IPS-18c (cell line): Measurements from ENCODE around the gene PCDH9.
"Not testable (repeated sequence)": the region's sequence is repeated elsewhere in the genome, so short reads cannot be mapped to it uniquely, and the experiment has no call there.

ENCODE experiments used
- H3K4me3 ChIP-seq: 2 replicates; pipeline ENCODE4 v1.7.0; 2013; ENCODE audit warnings: low read depth, mild to moderate bottlenecking, low read length, moderate library complexity; ENCODE audit not compliant: insufficient read depth
- H3K9me3 ChIP-seq: one replicate; pipeline ENCODE4 v1.6.1; 2013; ENCODE audit warnings: mild to moderate bottlenecking, low read length, moderate library complexity; ENCODE audit not compliant: control insufficient read depth, insufficient read depth

PCDH9 gene

GRCh38 chr13:66895320-66895719, 334.8 kb downstream of the PCDH9 start:
- Histone ChIP-seq H3K4me3 (no peak overlapping the region), H3K9me3 (no peaks in the 10 kb centered on the region)

DNA sequence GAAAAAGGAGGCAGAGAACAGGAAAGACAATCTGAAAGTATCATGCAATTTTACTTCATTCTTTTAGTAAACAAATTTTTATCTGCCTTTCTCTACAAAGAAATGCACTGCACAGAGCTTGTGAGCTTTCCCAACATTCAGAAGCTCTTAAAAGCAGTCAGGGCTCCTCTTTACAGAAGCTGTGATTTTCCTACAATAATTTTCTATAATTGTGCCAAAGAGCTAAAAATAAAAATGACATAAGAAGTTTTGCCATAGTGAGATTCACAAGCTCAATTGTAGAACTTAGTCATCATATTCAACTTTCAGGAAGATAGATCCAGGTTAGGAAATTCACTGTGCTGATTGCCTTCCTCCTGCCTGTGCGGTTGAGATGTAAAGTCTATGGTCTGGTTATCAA, 341.4 kb downstream of the PCDH9 start:
- no peaks in the 10 kb centered on the region for H3K9me3 ChIP-seq
- H3K4me3 ChIP-seq: no peak overlapping the region

- no peak overlapping the region for H3K4me3 ChIP-seq
- no peaks in the 10 kb centered on the region for H3K9me3 ChIP-seq
Observed at GRCh38 chr13:66887088-66887487, 343.0 kb downstream of the PCDH9 start.

DNA sequence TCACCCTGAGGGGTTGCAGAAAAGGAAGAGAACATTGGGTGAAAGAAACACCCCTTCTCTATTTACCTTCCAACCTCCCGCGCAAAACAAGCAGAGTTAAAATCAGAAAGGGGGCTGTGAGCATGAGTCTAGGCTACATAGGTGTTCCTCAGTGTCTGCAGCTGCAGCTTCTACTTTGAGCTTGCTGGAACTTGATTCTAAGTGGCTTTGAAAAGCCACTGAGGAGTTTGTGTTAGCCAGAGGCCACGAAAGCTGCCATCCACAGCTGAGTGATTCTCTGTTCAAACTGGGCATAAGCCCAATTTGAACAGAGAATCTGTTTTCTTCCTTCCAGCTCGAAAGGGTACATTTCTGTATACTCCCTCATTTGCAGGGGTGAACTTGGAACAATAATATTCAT, 343.9 kb downstream of the PCDH9 start:
- Histone ChIP-seq H3K4me3 (no peak overlapping the region), H3K9me3 (no peaks in the 10 kb centered on the region)

- not testable (repeated sequence) for H3K4me3 ChIP-seq, H3K9me3 ChIP-seq
Observed at GRCh38 chr13:66881170-66881569, 349.0 kb downstream of the PCDH9 start.

- Histone ChIP-seq H3K9me3 (no peaks in the 10 kb centered on the region), H3K4me3 (no peak overlapping the region)
Observed at GRCh38 chr13:66879988-66880387, 350.1 kb downstream of the PCDH9 start.

DNA sequence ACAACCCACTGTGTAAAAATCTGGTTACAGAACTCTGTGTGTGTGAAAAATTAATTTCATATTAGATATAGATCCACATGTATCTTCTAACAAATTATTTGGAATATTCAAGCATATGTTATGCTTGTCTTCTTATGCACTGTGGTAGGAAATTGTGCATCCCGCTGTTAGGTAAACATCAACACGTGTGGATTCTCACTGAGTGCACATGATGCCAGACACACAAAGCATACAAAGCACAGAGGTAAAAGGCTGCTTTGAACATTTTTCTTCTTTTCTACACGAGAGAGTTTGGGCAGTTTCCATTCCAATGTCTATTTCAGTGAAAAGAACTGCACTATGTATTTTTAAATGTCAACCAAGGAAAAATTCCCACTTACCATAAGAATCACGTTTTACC, 354.9 kb downstream of the PCDH9 start:
- Histone ChIP-seq H3K9me3 (no peaks in the 10 kb centered on the region), H3K4me3 (no peak overlapping the region)

- no peaks in the 10 kb centered on the region for H3K9me3 ChIP-seq
- no peak overlapping the region for H3K4me3 ChIP-seq
Observed at GRCh38 chr13:66864627-66865026, 365.5 kb downstream of the PCDH9 start.

- no peak overlapping the region for H3K4me3 ChIP-seq
Observed at GRCh38 chr13:66860878-66861417, 369.2 kb downstream of the PCDH9 start.

GRCh38 chr13:66859934-66860877, 369.9 kb downstream of the PCDH9 start:
- H3K9me3 ChIP-seq: no peaks in the 10 kb centered on the region
- no peak overlapping the region for H3K4me3 ChIP-seq

More at GRCh38 chr13:66860878-66861417, 369.2 kb downstream of the PCDH9 start:
- no peaks in the 10 kb centered on the region for H3K9me3 ChIP-seq

DNA sequence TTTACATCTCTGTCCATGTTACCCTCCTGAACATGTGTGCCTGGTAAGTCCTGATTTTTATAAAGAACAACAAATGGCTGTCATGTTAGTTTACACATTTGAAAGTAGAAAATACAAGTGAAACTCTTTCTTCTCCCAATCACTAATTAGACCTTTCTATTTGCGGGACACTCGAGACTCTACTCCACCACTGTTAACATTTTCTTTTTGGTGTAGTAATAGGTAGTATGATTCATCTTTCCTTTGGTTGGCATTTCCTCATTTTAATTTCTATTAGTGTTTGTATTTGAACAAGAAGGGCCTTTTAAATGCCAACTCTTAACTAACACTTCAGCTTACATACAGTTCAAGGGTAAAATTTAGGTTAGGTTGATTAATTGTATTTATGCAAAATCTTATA, 371.1 kb downstream of the PCDH9 start:
- H3K9me3 ChIP-seq: no peaks in the 10 kb centered on the region
- no peak overlapping the region for H3K4me3 ChIP-seq

GRCh38 chr13:66858163-66858562, 372.0 kb downstream of the PCDH9 start:
- Histone ChIP-seq H3K9me3 (no peaks in the 10 kb centered on the region), H3K4me3 (no peak overlapping the region)

DNA sequence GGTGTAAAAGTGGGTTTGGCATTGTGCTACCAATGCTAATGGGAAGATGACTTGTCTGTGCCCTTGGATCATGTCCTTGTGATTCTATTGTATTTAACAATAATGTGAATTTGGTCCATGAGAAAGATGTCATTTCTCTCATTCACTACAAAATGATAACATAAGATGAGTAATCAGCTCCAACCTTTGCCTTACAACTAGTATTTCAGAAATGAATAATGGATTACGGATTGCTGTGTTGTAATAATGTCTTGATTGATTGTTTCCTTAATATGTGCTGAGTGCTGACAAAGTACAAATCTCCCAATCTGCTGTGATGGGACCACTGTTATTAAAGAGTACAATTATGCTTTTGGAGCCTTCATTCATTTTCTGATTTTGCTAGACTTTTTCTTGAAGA, 375.0 kb downstream of the PCDH9 start:
- no peak overlapping the region for H3K4me3 ChIP-seq
- no peaks in the 10 kb centered on the region for H3K9me3 ChIP-seq

DNA sequence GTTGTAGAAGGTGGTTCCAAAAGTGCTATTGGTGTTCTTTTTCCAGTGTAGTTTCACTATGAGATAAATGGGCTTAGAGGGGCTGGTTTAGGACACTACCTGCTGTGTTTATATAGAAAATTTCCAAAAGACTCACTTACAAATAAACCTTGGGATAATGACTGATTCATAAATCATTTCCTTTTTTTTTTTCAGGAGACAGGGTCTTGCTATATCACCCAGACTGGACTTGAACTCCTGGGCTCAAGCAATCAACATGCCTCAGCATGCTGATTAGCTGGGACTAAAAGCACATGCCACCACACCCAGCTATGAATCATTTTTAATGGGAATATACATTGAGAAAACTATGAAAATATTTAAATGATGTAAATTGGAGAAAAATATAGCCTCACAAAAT, 376.6 kb downstream of the PCDH9 start:
- no peak overlapping the region for H3K4me3 ChIP-seq
- no peaks in the 10 kb centered on the region for H3K9me3 ChIP-seq

- Histone ChIP-seq H3K4me3 (no peak overlapping the region), H3K9me3 (no peaks in the 10 kb centered on the region)
Observed at GRCh38 chr13:66849706-66850105, 380.4 kb downstream of the PCDH9 start.

DNA sequence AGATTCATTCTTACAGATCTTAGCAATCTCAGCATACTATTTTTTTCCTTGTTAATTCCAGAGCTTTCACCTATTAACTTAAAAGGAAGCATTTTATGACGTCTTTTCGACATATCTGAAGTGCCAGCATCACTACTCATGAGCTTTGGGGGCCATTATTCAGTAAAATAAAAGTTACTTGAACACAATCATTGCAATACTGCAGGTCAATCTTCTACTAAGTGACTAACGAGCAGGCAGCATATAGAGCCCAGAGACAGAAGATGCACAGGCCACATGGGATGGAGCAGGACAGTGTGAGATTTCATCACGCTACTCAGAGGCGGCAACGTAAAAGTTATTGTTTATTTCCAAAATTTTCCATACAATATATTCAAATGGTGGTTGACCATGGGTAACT, 382.6 kb downstream of the PCDH9 start:
- H3K4me3 ChIP-seq: no peak overlapping the region
- no peaks in the 10 kb centered on the region for H3K9me3 ChIP-seq

DNA sequence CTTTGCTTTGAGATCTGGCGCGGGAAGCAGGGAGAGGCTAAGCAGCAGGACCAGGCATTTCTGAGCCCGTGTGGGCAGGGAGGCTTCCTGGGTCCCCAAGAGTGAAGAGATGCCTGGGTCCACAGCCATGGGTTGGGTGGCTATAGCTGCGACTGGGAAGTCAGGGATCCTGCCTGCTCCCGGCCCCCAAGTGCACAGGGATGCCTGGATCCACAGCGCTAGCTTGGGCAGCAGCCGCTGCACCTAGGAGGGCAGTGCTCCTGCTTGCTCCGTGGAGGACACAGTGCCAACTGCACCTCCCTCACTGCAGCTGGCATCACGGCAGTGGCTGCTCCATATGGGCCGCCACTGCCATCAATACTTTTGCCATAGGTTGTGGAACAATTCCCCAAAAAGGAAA, 384.7 kb downstream of the PCDH9 start:
- H3K4me3 ChIP-seq: no peak overlapping the region
- no peaks in the 10 kb centered on the region for H3K9me3 ChIP-seq

- H3K4me3 ChIP-seq: no peak overlapping the region
- no peaks in the 10 kb centered on the region for H3K9me3 ChIP-seq
Observed at GRCh38 chr13:66844933-66845332, 385.2 kb downstream of the PCDH9 start.
